Sigmoid colon (tissue), 7 donors: ENCODE data around the gene MSH6. TPM values are rescaled to one million over a fixed set of nuclear protein-coding genes. Genes with fewer than 3 reads are reported as not detected.

Experiments
- DNase-seq: peaks from one replicate; pipeline ENCODE4 v3.0.0-alpha.2; 2019
- H3K27ac ChIP-seq, 4 donors: fragments of 200-600 bp; sonication (generic); one replicate each; pipeline ENCODE4 v1.5.1; 2016 to 2019; ENCODE audit warnings: mild to moderate bottlenecking in 1 of 4
- H3K27me3 ChIP-seq, 3 donors: fragments of 200-600 bp; sonication (generic); one replicate each; pipeline ENCODE4 v1.5.1; 2019; ENCODE audit warnings: mild to moderate bottlenecking in 1 of 3
- H3K36me3 ChIP-seq, 4 donors: fragments of 200-600 bp; sonication (generic); one replicate each; pipeline ENCODE4 v1.5.1; 2016 to 2019
- H3K4me1 ChIP-seq, 4 donors: fragments of 200-600 bp; sonication (generic); one replicate each; pipeline ENCODE4 v1.5.1; 2017 to 2019
- H3K4me3 ChIP-seq, 4 donors: fragments of 200-600 bp; sonication (generic); one replicate each; pipeline ENCODE4 v1.5.1; 2017 to 2019; ENCODE audit warnings: mild to moderate bottlenecking in 2 of 4, moderate library complexity in 1 of 4
- H3K9me3 ChIP-seq, 4 donors: fragments of 200-600 bp in 3 of 4; sonication (generic) in 3 of 4; one replicate each; pipeline versions ENCODE4 v1.5.1 to v1.6.1; 2013 to 2019
- CTCF ChIP-seq, 4 experiments: fragments of 450-650 bp in 3 of 4; fragments of 200-600 bp in 1 of 4; IDR thresholded peaks; one replicate each; pipeline ENCODE4 v1.5.1; 2016 to 2019; ENCODE audit warnings: antibody characterized with exemption in 4 of 4, mild to moderate bottlenecking in 3 of 4, moderate library complexity in 2 of 4
- EP300 ChIP-seq, 4 donors: sonication (generic); formaldehyde crosslinking; IDR thresholded peaks; one replicate each; pipeline ENCODE4 v1.6.1; 2017; ENCODE audit warnings: antibody characterized with exemption in 4 of 4
- POLR2A ChIP-seq, 2 donors: fragments of 450-650 bp; IDR thresholded peaks; one replicate each; pipeline ENCODE4 v1.6.1; 2016; ENCODE audit warnings: antibody characterized with exemption in 2 of 2, mild to moderate bottlenecking in 2 of 2, moderate library complexity in 2 of 2
- POLR2AphosphoS5 ChIP-seq, 4 donors: sonication (generic); formaldehyde crosslinking; IDR thresholded peaks; one replicate each; pipeline ENCODE4 v1.6.1; 2017; ENCODE audit warnings: antibody characterized with exemption in 4 of 4
- WGBS, 2 donors: extraction: QIAGEN DNeasy Blood & Tissue Kit; methylation state at CpG; one replicate each; pipeline ENCODE4 v1.1.7; 2013; 5-methylcytosine and 5-hydroxymethylcytosine counted together
- intact Hi-C: fragments of 100-400 bp; cut with DNase I; formaldehyde crosslinking; loops from one replicate; pipeline ENCODE4 v1.15.1; 2023
- polyA plus RNA-seq, 3 donors: library from polyadenylated mRNA; stranded (reverse); fragments of 200-250 nt; gene quantifications; one replicate each; pipeline ENCODE4 v1.2.3, GENCODE V29; 2013
- total RNA-seq, 4 donors: library from RNA; depleted of rRNA; stranded (reverse); fragments of >200 nt; gene quantifications; one replicate each; pipeline ENCODE4 v1.1.0, GENCODE V29; 2016
- donor health status: healthy with polysubstance abuse.
- donor health status: Bipolar disorder and iron deficiency.
- donor health status: healthy.

The MSH6 gene
- total and polyA plus RNA-seq, 7 donors = 2.3 to 48.2 (median 29.5) TPM

- Histone ChIP-seq H3K36me3 (peaks cover 0 to 6% (median 0%) of the 10 kb centered on the region in 4 donors), H3K27me3 (no peaks in the 10 kb centered on the region), H3K4me3 (no peak overlapping the region), H3K27ac (no peak overlapping the region), H3K9me3 (no peaks in the 10 kb centered on the region), H3K4me1 (peaks cover 0 to 38% (median 19%) of the 10 kb centered on the region in 4 donors)
- 56 to 85% methylated on average over 7 of the region's 7 CpGs for WGBS, 2 donors
- intact Hi-C loops = no loop called here
- TF ChIP-seq CTCF (IDR thresholded peaks at IDR 0.05) (no peak), EP300 (IDR thresholded peaks at IDR 0.05) (no peak), POLR2A (IDR thresholded peaks at IDR 0.05) (no peak), POLR2AphosphoS5 (IDR thresholded peaks at IDR 0.05) (no peak)
- no peak for DNase-seq
Measured at GRCh38 chr2:47785986-47786385, 3.0 kb downstream of the MSH6 start.

GRCh38 chr2:47796090-47796697 is 13.2 kb downstream of the MSH6 start:
- intact Hi-C loops = no loop called here
- no peak for TF ChIP-seq EP300 (IDR thresholded peaks at IDR 0.05)
- no peak for TF ChIP-seq POLR2AphosphoS5 (IDR thresholded peaks at IDR 0.05)
- no peak for TF ChIP-seq POLR2A (IDR thresholded peaks at IDR 0.05)
- TF ChIP-seq CTCF (IDR thresholded peaks at IDR 0.05) = no peak
- Histone ChIP-seq H3K27me3 (no peaks in the 10 kb centered on the region), H3K27ac (no peak overlapping the region), H3K36me3 (peaks cover 0 to 85% (median 34%) of the 10 kb centered on the region in 4 donors), H3K9me3 (no peaks in the 10 kb centered on the region), H3K4me3 (no peak overlapping the region), H3K4me1 (peaks cover 0 to 2% (median 0%) of the 10 kb centered on the region in 4 donors)
- no peak for DNase-seq
- WGBS, 2 donors = 79 to 89% methylated on average over 2 of the region's 2 CpGs

- Histone ChIP-seq H3K27me3 (no peaks in the 10 kb centered on the region), H3K36me3 (peaks cover 8 to 98% (median 45%) of the 10 kb centered on the region in 4 donors), H3K9me3 (peaks cover 0 to 5% (median 0%) of the 10 kb centered on the region in 4 donors), H3K27ac (no peak overlapping the region), H3K4me1 (no peaks in the 10 kb centered on the region), H3K4me3 (no peak overlapping the region)
- 84 to 89% methylated on average over 6 of the region's 6 CpGs for WGBS, 2 donors
- intact Hi-C loops = no loop called here
- TF ChIP-seq EP300 (IDR thresholded peaks at IDR 0.05) = no peak
- no peak for DNase-seq
Measured at GRCh38 chr2:47798631-47799030, 15.7 kb downstream of the MSH6 start.

- peaks cover 0 to 5% (median 1%) of the 10 kb centered on the region in 4 donors for H3K9me3 ChIP-seq
- DNase-seq = no peak
- no peak for TF ChIP-seq EP300 (IDR thresholded peaks at IDR 0.05)
- no peak for TF ChIP-seq POLR2A (IDR thresholded peaks at IDR 0.05)
- no peak for TF ChIP-seq POLR2AphosphoS5 (IDR thresholded peaks at IDR 0.05)
- TF ChIP-seq CTCF (IDR thresholded peaks at IDR 0.05) = no peak
- intact Hi-C loops = no loop called here
- H3K4me1 ChIP-seq = no peaks in the 10 kb centered on the region
- peaks cover 8 to 98% (median 50%) of the 10 kb centered on the region in 4 donors for H3K36me3 ChIP-seq
- no peak overlapping the region for H3K27ac ChIP-seq
- WGBS, 2 donors = 93 to 94% methylated on average over 6 of the region's 6 CpGs
- no peak overlapping the region for H3K4me3 ChIP-seq
- no peaks in the 10 kb centered on the region for H3K27me3 ChIP-seq
Measured at GRCh38 chr2:47799031-47799609, 16.2 kb downstream of the MSH6 start.

- Histone ChIP-seq H3K4me1 (no peaks in the 10 kb centered on the region), H3K9me3 (peaks cover 0 to 5% (median 1%) of the 10 kb centered on the region in 4 donors), H3K4me3 (no peak overlapping the region), H3K27me3 (no peaks in the 10 kb centered on the region), H3K36me3 (peaks cover 10 to 98% (median 56%) of the 10 kb centered on the region in 4 donors), H3K27ac (no peak overlapping the region)
- DNase-seq = no peak
- no peak for TF ChIP-seq EP300 (IDR thresholded peaks at IDR 0.05)
- no peak for TF ChIP-seq CTCF (IDR thresholded peaks at IDR 0.05)
- no peak for TF ChIP-seq POLR2A (IDR thresholded peaks at IDR 0.05)
- TF ChIP-seq POLR2AphosphoS5 (IDR thresholded peaks at IDR 0.05) = no peak
- 81 to 96% methylated on average over 3 of the region's 3 CpGs for WGBS, 2 donors
- intact Hi-C loops = no loop called here
Measured at GRCh38 chr2:47801118-47801517, 18.2 kb downstream of the MSH6 start.
